H1 (cell line): ENCODE results near the gene DNAJC5G. TPM values are rescaled to one million over a fixed set of nuclear protein-coding genes. Genes with fewer than 3 reads are reported as not detected.

Experiments
- CTCF ChIA-PET: fragments of 300-600 bp; sonication (Branson Sonifier 250); formaldehyde crosslinking; loops from one replicate; lab custom pipeline; 2021; ENCODE audit not compliant: partially characterized antibody; lab: Charles Lee
- POLR2A ChIA-PET: fragments of 300-600 bp; sonication (Branson Sonifier 250); formaldehyde crosslinking; loops from one replicate; lab custom pipeline; 2021; ENCODE audit warnings: inconsistent platforms; ENCODE audit not compliant: partially characterized antibody; lab: Charles Lee
- DNase-seq, 2 experiments: peaks; one replicate each; pipeline versions ENCODE4 v3.0.0 to v3.0.0-alpha.2; 2010 to 2022; ENCODE audit warnings: low spot score in 2 of 2, low read depth in 1 of 2, mixed read lengths in 1 of 2
- FAIRE-seq: peaks from 2 replicates; lab custom pipeline; 2011; peaks lifted over from hg19 to GRCh38; lab: Jason Lieb, UNC
- H2AFZ ChIP-seq: 2 replicates; pipeline ENCODE4 v1.8.1; 2012; ENCODE audit warnings: low read length, inconsistent platforms
- H2AK5ac ChIP-seq: 2 replicates; pipeline ENCODE4 v1.6.1; 2013; ENCODE audit warnings: low read depth, low read length
- H2BK120ac ChIP-seq: replicated peaks from 2 replicates; pipeline ENCODE3; 2013; ENCODE audit warnings: low read depth, low read length, inconsistent platforms
- H2BK12ac ChIP-seq: 2 replicates; pipeline ENCODE4 v1.6.1; 2013; ENCODE audit warnings: low read depth, low read length
- H2BK15ac ChIP-seq: 2 replicates; pipeline ENCODE4 v1.6.1; 2013; ENCODE audit warnings: low read length
- H2BK20ac ChIP-seq: 2 replicates; pipeline ENCODE4 v1.6.1; 2013; ENCODE audit warnings: low read length
- H2BK5ac ChIP-seq: 2 replicates; pipeline ENCODE4 v1.6.1; 2013; ENCODE audit warnings: low read depth, low read length
- H3K14ac ChIP-seq: 2 replicates; pipeline ENCODE4 v1.6.1; 2013; ENCODE audit warnings: inconsistent platforms; ENCODE audit not compliant: insufficient read length
- H3K18ac ChIP-seq: 2 replicates; pipeline ENCODE4 v1.6.1; 2013; ENCODE audit warnings: low read length; ENCODE audit errors: extremely low read depth
- H3K23ac ChIP-seq: 2 replicates; pipeline ENCODE4 v1.6.1; 2013; ENCODE audit warnings: inconsistent platforms; ENCODE audit not compliant: insufficient read length
- H3K23me2 ChIP-seq: 2 replicates; pipeline ENCODE4 v1.6.1; 2013; ENCODE audit warnings: low read depth, low read length
- H3K27ac ChIP-seq: 2 replicates; pipeline ENCODE4 v1.6.1; 2011; ENCODE audit warnings: low read depth, low read length, inconsistent platforms
- H3K27me3 ChIP-seq, 4 experiments: replicated peaks in 1 of 4; 1 replicate in 1 of 4; 2 replicates in 3 of 4; pipeline versions ENCODE4 v1.6.1 to v1.8.1; 2011 to 2013; ENCODE audit warnings: low read length in 3 of 4, mild to moderate bottlenecking in 3 of 4, inconsistent platforms in 2 of 4, mixed read lengths in 2 of 4, moderate library complexity in 1 of 4; ENCODE audit not compliant: control insufficient read depth in 3 of 4, insufficient read depth in 3 of 4; ENCODE audit errors: extremely low read depth in 1 of 4
- H3K36me3 ChIP-seq, 4 experiments: 2 replicates each; pipeline versions ENCODE4 v1.6.1 to v1.8.1; 2011 to 2013; ENCODE audit warnings: mild to moderate bottlenecking in 4 of 4, low read length in 3 of 4, moderate library complexity in 2 of 4, control low read depth in 1 of 4, inconsistent platforms in 1 of 4; ENCODE audit not compliant: insufficient read depth in 4 of 4, control insufficient read depth in 2 of 4
- H3K4ac ChIP-seq: replicated peaks from 2 replicates; pipeline ENCODE3; 2013; ENCODE audit warnings: low read length, low read depth, mixed read lengths, inconsistent platforms; ENCODE audit not compliant: insufficient read length
- H3K4me1 ChIP-seq, 4 experiments: replicated peaks in 1 of 4; 1 replicate in 1 of 4; 2 replicates in 3 of 4; pipeline versions ENCODE4 v1.6.1 to v1.8.1; 2011 to 2013; ENCODE audit warnings: low read length in 3 of 4, inconsistent platforms in 2 of 4, mixed read lengths in 1 of 4; ENCODE audit not compliant: insufficient read depth in 4 of 4, control insufficient read depth in 3 of 4
- H3K4me2 ChIP-seq, 2 experiments: 2 replicates each; pipeline versions ENCODE4 v1.6.1 to v1.8.1; 2011 to 2013; ENCODE audit warnings: low read depth in 2 of 2, low read length in 2 of 2, control low read depth in 1 of 2, inconsistent platforms in 1 of 2, mild to moderate bottlenecking in 1 of 2; ENCODE audit not compliant: insufficient read depth in 1 of 2
- H3K4me3 ChIP-seq, 4 experiments: fragments of 200-600, 300-600 bp in 1 of 4; sonication (generic), shearing (Covaris generic), sonication (Bioruptor Twin) in 1 of 4; 2 replicates each; pipeline versions ENCODE4 v1.5.1 to v1.8.1; 2011 to 2016; ENCODE audit warnings: low read length in 4 of 4, low read depth in 3 of 4, control low read depth in 2 of 4, inconsistent platforms in 2 of 4, mild to moderate bottlenecking in 2 of 4, mixed read lengths in 1 of 4, moderate library complexity in 1 of 4; ENCODE audit not compliant: insufficient read depth in 2 of 4; ENCODE audit errors: extremely low read depth in 1 of 4
- H3K56ac ChIP-seq: replicated peaks from 2 replicates; pipeline ENCODE3; 2013; ENCODE audit warnings: low read depth, mild to moderate bottlenecking, mixed read lengths, low read length, inconsistent platforms; ENCODE audit not compliant: insufficient read length
- H3K79me1 ChIP-seq: 2 replicates; pipeline ENCODE4 v1.6.1; 2013; ENCODE audit warnings: low read depth, low read length, control low read depth
- H3K79me2 ChIP-seq, 2 experiments: 2 replicates each; pipeline versions ENCODE4 v1.6.1 to v1.8.1; 2012 to 2013; ENCODE audit warnings: low read length in 2 of 2, mild to moderate bottlenecking in 2 of 2, inconsistent platforms in 1 of 2; ENCODE audit not compliant: insufficient read depth in 2 of 2, control insufficient read depth in 1 of 2
- H3K9ac ChIP-seq, 4 experiments: replicated peaks in 1 of 4; 1 replicate in 1 of 4; 2 replicates in 3 of 4; pipeline versions ENCODE4 v1.6.1 to v1.8.1; 2011 to 2013; ENCODE audit warnings: low read depth in 3 of 4, low read length in 3 of 4, control low read depth in 2 of 4, mild to moderate bottlenecking in 2 of 4, moderate library complexity in 2 of 4, inconsistent platforms in 1 of 4; ENCODE audit errors: extremely low read depth in 1 of 4
- H3K9me3 ChIP-seq, 2 experiments: 2 replicates each; pipeline versions ENCODE4 v1.6.1 to v1.8.1; 2012 to 2013; ENCODE audit warnings: mild to moderate bottlenecking in 2 of 2, moderate library complexity in 2 of 2, control low read depth in 1 of 2, inconsistent platforms in 1 of 2, low read depth in 1 of 2, low read length in 1 of 2, mixed read lengths in 1 of 2; ENCODE audit not compliant: insufficient read depth in 2 of 2
- H4K20me1 ChIP-seq, 2 experiments: replicated peaks in 1 of 2; 2 replicates each; pipeline versions ENCODE3 to v1.8.1; 2011 to 2013; ENCODE audit warnings: inconsistent platforms in 2 of 2, low read length in 2 of 2, mild to moderate bottlenecking in 1 of 2; ENCODE audit not compliant: insufficient read depth in 2 of 2, control insufficient read depth in 1 of 2
- H4K5ac ChIP-seq: 2 replicates; pipeline ENCODE4 v1.6.1; 2013; ENCODE audit warnings: low read length, low read depth, mixed read lengths, inconsistent platforms; ENCODE audit not compliant: insufficient read length
- H4K8ac ChIP-seq: 2 replicates; pipeline ENCODE4 v1.8.0; 2013; ENCODE audit warnings: mild to moderate bottlenecking, moderate library complexity, low read length, inconsistent platforms; ENCODE audit not compliant: insufficient read depth; ENCODE audit errors: extremely low read depth
- H4K91ac ChIP-seq: replicated peaks from 2 replicates; pipeline ENCODE3; 2013; ENCODE audit warnings: low read length, mixed read lengths, inconsistent platforms; ENCODE audit not compliant: insufficient read length
- CBX5 ChIP-seq: fragments of 300-800, 300-1000 bp; sonication (generic); IDR thresholded peaks from 2 replicates; pipeline ENCODE4 v1.7.1; 2016; ENCODE audit warnings: antibody characterized with exemption, low read length, low read depth
- POLR2AphosphoS5 ChIP-seq: IDR thresholded peaks from 2 replicates; pipeline ENCODE4 v1.6.1; 2011; ENCODE audit warnings: low read depth, low read length
- SIX5 ChIP-seq: IDR thresholded peaks from 2 replicates; pipeline ENCODE4 v1.6.1; 2011; ENCODE audit warnings: mild to moderate bottlenecking, low read depth, low read length
- SUZ12 ChIP-seq: fragments of 200-600 bp; sonication (generic); IDR thresholded peaks from 2 replicates; pipeline ENCODE4 v1.6.1; 2012; ENCODE audit warnings: mild to moderate bottlenecking, inconsistent platforms, low read length, moderate library complexity, mixed read lengths
- WGBS, 2 experiments: shearing (Covaris generic) in 1 of 2; methylation state at CpG; one replicate each; pipeline versions ENCODE4 v1.1.6 to v1.1.7; 2013 to 2015; ENCODE audit warnings: low lambda C conversion rate in 2 of 2, mixed read lengths in 2 of 2, inconsistent platforms in 1 of 2, low coverage in 1 of 2, missing lambda C conversion rate in 1 of 2; ENCODE audit not compliant: insufficient replicate concordance in 2 of 2, insufficient coverage in 1 of 2, insufficient read length in 1 of 2; ENCODE audit errors: extremely low coverage in 1 of 2, missing lambda C conversion rate in 1 of 2; 5-methylcytosine and 5-hydroxymethylcytosine counted together
- polyA plus RNA-seq, 7 experiments: library from polyadenylated mRNA; depleted of rRNA in 3 of 7; stranded (reverse) in 5 of 7; unstranded in 2 of 7; fragments of >200 nt in 5 of 7; fragments of 200-250 nt in 2 of 7; gene quantifications; 1 replicate in 5 of 7; 2 replicates in 1 of 7; 4 replicates in 1 of 7; pipeline versions ENCODE4 v1.2.1 to v1.2.3, GENCODE V29; 2011 to 2013; ENCODE audit warnings: missing spikeins in 2 of 7, mixed read lengths in 2 of 7
- total RNA-seq: library from RNA; stranded (reverse); fragmentation: NEBNext Ultra II Directional; extraction: Animal tissue kit (Norgen Biotek cat#: 25700); gene quantifications from 2 replicates; pipeline ENCODE4 v1.2.1, GENCODE V29; 2021

The DNAJC5G gene
- total and polyA plus RNA-seq, 2 of the 8 experiments (the other 6 are each of a cell fraction or from before 2014, with no cell fraction given), result 0.83 to 1.4 TPM

GRCh38 chr2:27245116-27245515, 30.1 kb upstream of the DNAJC5G start:
- Histone ChIP-seq H3K18ac (no peak overlapping the region), H4K20me1 (peaks cover 4 to 7% of the 10 kb centered on the region in 2 experiments), H2AFZ (no peak overlapping the region), H3K56ac (no peak overlapping the region), H4K5ac (no peak overlapping the region), H3K79me2 (no peaks in the 10 kb centered on the region), H3K27me3 (0 out of 7 replicates have a peak, but pooled peaks cover 0 to 2% (median 0%) of the 10 kb centered on the region in 4 experiments), H4K8ac (no peak overlapping the region), H2AK5ac (no peak overlapping the region), H2BK15ac (no peak overlapping the region), H3K9me3 (no peaks in the 10 kb centered on the region), H3K4ac (no peak overlapping the region), H3K23me2 (no peaks in the 10 kb centered on the region), H3K9ac (no peak overlapping the region), H3K4me1 (no peaks in the 10 kb centered on the region; a peak in 1 of 7 replicates), H2BK120ac (no peak overlapping the region), H2BK5ac (no peak overlapping the region), H3K4me3 (no peak overlapping the region), H2BK12ac (no peak overlapping the region), H3K4me2 (no peak overlapping the region), H3K23ac (no peak overlapping the region), H3K36me3 (peaks cover 31 to 46% (median 45%) of the 10 kb centered on the region in 4 experiments), H3K79me1 (no peaks in the 10 kb centered on the region), H2BK20ac (no peak overlapping the region), H3K14ac (no peak overlapping the region), H3K27ac (no peak overlapping the region), H4K91ac (no peak overlapping the region)
- 97% methylated on average over 10 of the region's 10 CpGs; no CpG with 5 or more reads in 1 of the 2 experiments for WGBS, 2 experiments
- FAIRE-seq (no peak), DNase-seq (no peak)
- TF ChIP-seq CBX5 (no peak), SIX5 (no peak), SUZ12 (no peak), POLR2AphosphoS5 (peak; percentile 55; the same call in 1 of the 2 replicates)
- ChIA-PET POLR2A (interaction anchor here (0.6 to 32.6 kb wide), 8 partner anchors 12 to 112 kb away, joined by 3 to 835 read pairs (median 8); partner anchors contain the start of genes CAD, DNAJC5G, GTF3C2 and TRIM54), CTCF (interaction anchor here (0.6 to 3.4 kb wide), 7 partner anchors 10 to 84 kb away, joined by 3 to 19 read pairs (median 3); no protein-coding TSS in a partner anchor)
